Germinal center (tissue), 1 donor: ENCODE results near the gene NF1.
"Not testable (repeated sequence)": the region's sequence is repeated elsewhere in the genome, so short reads cannot be mapped to it uniquely, and the experiment has no call there.

Source experiments
- DNase-seq: peaks from one replicate; pipeline ENCODE4 v3.0.0; 2012; ENCODE audit warnings: mixed read lengths, low spot score

The NF1 gene

DNA sequence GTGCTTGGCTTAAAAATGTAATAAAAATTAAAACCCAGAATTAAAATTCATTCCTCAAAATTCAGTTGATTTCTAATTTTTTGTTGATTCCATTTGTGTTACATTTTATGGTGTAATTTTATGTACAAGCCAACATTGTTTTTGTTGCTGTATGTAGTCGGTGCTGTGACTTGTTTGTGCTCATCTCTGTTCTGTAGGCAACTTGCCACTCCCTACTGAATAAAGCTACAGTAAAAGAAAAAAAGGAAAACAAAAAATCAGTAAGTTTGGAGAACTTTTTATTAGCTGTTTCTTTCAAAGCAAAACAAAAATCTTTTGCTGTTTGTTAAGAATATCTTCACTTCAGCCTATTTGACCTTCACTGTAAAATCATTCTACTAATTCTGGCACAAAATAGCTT lies 158.0 kb downstream of the NF1 start:
- no peak for DNase-seq

DNA sequence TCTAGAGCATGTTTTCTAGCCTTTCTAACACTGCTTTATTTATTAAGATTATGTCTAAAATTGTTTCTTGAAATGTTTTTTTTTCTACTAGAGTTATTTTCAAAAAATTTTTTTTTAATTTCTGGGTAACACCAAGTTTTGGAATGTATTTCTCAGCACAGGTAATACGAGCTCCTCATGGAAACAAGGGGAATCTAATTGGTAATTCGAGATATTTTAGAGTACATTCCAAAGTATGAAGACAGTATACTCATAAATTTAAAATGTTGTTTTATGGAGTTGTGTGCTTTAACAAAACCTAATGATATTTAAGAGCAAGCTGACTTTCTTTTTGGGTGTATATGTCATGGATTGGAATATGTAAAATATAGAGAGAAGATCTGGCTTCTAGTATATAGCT lies 159.9 kb downstream of the NF1 start:
- no peak for DNase-seq

GRCh38 chr17:31256936-31257335 lies 162.2 kb downstream of the NF1 start:
- no peak for DNase-seq

DNA sequence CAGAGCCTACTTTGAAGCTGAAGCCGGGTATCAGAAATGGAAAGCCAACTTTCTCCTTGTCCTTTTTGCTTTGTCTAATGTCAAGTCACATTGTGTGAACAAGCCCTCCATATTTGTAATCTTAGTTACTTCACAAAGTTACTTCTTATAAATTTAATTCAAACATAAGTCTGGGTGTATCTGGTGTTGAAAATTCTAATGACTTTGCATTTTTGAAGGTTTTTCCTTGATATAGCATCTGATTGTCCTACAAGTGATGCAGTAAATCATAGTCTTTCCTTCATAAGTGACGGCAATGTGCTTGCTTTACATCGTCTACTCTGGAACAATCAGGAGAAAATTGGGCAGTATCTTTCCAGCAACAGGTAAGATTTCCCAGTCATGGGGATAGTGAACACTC lies 165.4 kb downstream of the NF1 start:
- DNase-seq = no peak

DNA sequence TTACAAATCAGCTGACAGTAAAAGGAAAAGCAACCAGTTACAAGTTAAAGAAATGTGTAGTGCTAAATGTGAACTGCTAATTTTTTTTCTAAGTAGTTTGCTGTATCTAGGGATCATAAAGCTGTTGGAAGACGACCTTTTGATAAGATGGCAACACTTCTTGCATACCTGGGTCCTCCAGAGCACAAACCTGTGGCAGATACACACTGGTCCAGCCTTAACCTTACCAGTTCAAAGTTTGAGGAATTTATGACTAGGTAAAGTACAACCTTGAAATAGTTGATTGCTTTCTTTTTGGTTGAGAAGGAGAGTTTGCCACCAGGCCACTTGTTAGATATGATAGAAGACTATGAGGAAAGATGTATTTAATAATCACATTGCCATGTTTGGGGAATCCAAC lies 166.8 kb downstream of the NF1 start:
- no peak for DNase-seq

DNA sequence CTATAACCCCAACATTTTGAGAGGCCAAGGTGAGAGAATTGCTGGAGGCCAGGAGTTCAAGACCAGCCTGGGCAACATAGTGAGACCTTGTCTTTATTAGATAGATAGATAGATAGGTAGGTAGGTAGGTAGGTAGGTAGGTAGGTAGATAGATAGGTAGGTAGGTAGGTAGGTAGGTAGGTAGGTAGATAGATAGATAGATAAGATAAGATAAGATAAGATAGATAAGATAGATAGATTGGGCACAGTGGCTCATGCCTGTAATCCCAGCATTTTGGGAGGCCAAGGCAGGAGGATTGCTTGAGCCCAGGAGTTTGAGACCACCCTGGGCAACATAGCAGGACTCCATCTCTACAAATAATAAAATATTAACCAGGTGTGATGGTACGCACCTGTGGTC lies 168.1 kb downstream of the NF1 start:
- not testable (repeated sequence) for DNase-seq

DNA sequence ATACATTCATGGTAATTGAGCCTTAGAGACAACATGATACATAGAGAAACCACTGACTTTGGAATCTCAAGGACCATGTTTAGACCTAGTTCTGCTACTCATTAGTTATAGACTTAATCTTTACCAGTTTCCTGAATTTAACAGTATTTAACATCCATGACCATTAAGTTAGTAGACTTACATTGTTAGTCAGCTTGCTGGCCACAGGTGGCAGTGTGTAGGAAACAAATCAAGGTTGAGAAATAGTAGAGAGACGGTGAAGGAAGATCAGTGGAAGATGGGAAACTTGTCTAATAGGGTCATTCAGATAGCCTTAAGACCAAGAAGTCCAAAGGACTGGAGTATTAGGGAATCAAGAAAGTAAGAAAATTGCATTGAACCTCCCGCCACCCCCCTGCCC lies 171.3 kb downstream of the NF1 start:
- DNase-seq = no peak

DNA sequence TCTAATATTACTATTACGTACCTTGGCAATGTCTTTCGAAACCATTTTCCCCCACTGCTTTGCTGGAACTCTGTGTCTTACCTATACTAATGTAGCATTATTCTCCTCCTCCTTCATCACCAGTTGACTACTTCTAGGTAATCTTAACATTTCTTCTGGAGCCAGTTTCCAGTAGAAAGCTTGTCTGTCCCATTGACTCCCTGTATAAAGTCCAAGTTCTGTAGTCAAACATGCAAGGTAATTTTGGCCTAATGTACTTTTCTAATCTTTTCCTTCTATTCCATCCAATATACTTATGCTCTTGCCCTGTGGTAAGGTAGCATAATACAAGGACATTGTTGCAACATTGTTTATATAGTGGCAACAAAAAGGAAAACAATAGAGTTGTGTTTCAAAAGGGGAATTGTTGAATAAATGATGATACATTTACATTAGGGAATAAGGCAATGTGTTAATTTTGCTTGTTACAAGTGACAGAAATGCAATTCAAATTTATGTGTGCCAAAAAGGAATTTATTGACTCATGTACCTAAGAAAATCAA lies 174.3 kb downstream of the NF1 start:
- DNase-seq = no peak

DNA sequence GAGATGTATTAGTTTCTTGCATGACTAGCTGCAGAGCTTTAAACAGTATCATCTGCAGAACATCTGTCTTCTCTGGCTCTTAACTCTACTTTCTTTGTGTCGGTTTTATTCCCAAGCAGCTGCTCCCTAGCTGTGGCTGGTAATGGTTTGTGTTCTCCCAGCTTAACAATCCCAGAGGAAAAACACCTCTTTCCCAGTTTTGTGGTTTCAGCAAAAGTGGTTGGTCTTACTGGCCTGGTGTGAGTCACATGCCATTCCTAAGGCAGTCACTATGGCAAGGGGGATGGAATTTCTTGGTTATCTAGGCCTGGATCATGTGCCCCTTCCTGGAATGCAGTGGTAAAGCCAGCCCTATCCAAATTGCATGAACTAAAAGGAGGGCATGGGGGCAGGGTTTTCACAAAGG lies 174.8 kb downstream of the NF1 start:
- DNase-seq = no peak

- no peak for DNase-seq
Measured at GRCh38 chr17:31272236-31272635, 177.5 kb downstream of the NF1 start.

DNA sequence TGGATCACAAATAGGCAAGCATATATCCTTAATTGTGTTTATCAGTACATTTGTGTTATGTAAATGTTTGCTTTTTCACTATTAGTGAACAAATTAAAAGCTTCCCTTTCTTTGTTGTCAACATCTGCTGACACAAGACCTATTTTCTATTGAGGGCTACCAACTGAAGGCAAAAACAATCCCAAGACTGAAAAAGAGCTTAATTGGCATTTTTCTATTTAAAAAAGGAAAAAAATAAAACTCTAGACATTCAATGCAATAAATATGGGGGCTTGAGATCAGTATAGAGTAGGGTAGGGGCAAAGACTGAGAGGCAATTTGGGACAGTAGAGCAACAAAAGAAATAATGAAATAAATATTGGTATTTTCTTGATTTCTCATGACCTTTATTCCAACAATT lies 178.0 kb downstream of the NF1 start:
- no peak for DNase-seq

- no peak for DNase-seq
Measured at GRCh38 chr17:31273516-31273915, 178.7 kb downstream of the NF1 start.

- no peak for DNase-seq
Measured at GRCh38 chr17:31274252-31274651, 179.5 kb downstream of the NF1 start.

- no peak for DNase-seq
Measured at GRCh38 chr17:31275116-31275515, 180.3 kb downstream of the NF1 start.

GRCh38 chr17:31279401-31279800 lies 184.6 kb downstream of the NF1 start:
- DNase-seq = no peak

DNA sequence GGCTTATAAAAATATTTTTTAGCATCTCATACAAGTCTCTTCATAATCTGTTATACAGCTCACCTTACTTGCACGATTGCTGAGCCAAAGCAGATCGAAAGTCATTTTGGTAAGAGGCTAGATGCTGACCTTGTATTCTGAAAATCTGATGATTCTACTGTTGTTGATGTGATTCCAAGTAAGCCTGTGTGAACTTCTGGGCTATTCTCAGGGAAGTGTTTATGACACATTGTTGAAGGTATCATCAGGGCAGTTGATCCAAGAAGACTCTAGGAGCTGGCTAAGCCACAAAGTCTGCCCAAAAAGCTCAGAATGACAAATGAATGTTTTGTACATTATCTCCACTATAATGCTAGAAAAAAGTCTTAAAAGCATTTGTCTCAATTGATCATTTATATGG lies 186.3 kb downstream of the NF1 start:
- no peak for DNase-seq

GRCh38 chr17:31283841-31284240 lies 189.1 kb downstream of the NF1 start:
- no peak for DNase-seq

GRCh38 chr17:31286587-31286986 lies 191.8 kb downstream of the NF1 start:
- DNase-seq = no peak

DNA sequence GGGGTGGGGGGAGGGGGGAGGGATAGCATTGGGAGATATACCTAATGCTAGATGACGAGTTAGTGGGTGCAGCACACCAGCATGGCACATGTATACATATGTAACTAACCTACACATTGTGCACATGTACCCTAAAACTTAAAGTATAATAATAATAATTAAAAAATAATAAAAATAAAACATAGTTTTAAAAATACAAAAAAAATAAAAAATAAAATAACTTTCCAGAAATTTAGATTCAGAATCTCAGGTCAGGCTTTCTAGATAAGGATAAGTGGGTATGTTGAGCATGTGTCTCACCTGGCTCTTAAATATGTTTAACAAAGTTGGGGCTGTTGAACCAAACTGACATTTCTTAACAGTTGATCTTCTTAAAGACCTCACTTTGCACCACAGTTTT lies 193.2 kb downstream of the NF1 start:
- not testable (repeated sequence) for DNase-seq

- no peak for DNase-seq
Measured at GRCh38 chr17:31289790-31290189, 195.0 kb downstream of the NF1 start.

DNA sequence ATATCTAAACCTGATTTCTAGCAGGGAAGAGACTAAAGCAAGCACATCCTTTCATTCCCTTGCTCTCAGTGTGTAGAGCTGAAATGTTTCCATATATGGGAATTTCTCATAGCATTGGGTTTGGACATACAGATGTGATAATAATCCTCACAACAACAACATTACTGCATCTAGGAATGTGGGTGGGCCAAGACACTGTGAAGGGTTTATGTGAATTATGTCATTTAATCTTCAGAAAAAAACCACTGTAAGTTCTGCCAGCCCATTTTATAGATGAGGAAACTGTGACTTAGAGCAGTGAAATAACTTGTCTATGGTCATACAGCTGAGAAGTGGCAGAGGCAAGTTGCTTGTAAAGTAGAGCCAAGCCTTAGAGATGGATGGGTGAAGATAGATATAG lies 197.0 kb downstream of the NF1 start:
- DNase-seq = no peak

DNA sequence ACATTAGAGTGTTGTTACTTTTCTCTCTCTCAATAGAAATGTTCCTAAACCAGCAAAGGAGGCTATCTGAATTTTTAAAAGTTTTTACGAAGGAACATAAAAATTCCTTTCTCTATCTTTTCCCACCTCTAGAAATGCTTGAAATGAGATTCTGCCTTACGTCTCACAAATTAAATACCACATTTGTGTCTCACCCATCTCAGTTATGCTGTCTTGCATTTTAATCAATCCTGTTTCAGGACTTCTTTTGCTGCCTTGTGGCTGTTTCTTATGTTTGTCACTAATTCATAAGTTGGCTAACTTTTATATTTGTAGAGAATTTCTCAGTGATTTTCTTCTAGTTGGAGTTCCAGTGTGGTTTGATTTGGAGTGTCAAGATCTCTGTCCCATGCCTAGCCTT lies 198.8 kb downstream of the NF1 start:
- no peak for DNase-seq

DNA sequence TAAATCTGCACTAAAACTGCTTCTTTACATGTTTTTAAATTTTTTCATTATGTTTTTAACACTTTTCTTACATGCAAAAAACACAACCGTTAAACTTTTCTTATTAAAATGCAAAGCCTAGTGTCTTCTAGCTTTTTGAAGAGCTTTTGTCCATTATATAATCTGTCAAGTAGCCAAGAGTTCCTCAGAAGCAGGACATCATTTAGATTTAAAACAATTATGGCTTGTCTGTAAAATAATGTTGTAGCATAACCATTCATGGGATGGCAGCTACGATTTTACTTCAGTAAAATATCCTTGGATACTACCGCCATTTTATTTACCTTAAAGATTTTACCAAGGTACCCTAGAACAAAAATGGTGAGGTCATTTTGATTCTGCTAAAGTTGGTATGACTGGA lies 199.5 kb downstream of the NF1 start:
- DNase-seq = no peak

- no peak for DNase-seq
Measured at GRCh38 chr17:31294820-31295488, 200.2 kb downstream of the NF1 start.
